Panc1 (cell line): ENCODE results near the gene LLGL2. TPM values are rescaled to one million over a fixed set of nuclear protein-coding genes. Genes with fewer than 3 reads are reported as not detected.

Source experiments
- microRNA-seq: library from miRNA; unstranded; fragments of <30 nt; microRNA quantifications from one replicate; pipeline ENCODE4 v1.1.0, GENCODE V29; 2020; ENCODE audit not compliant: unreplicated experiment
- total RNA-seq: library from RNA; stranded (reverse); gene quantifications from one replicate; pipeline ENCODE4 v1.2.1, GENCODE V29; 2021; ENCODE audit not compliant: unreplicated experiment

LLGL2 gene
- total RNA-seq, 1 experiment from 2014 or later: 201 TPM

Small RNA genes within 50 kb of the gene (microRNA-seq; reads per million reads assigned to microRNA genes)
- gene MIR6785: 1.3 reads per million

Other genes starting within 250 kb of the LLGL2 start
- gene SLC25A19, start 236.3 kb upstream of the LLGL2 start, total RNA-seq: 29.0 TPM
- gene GRB2, start 120.0 kb upstream of the LLGL2 start, total RNA-seq: 148 TPM
- gene TMEM94, start 69.1 kb upstream of the LLGL2 start, total RNA-seq: 129 TPM
- gene CASKIN2, start 10.2 kb upstream of the LLGL2 start, total RNA-seq: 40.0 TPM
- gene TSEN54, start 9.2 kb upstream of the LLGL2 start, total RNA-seq: 78.7 TPM
- gene MYO15B, start 62.1 kb downstream of the LLGL2 start, total RNA-seq: 26.5 TPM
- gene SMIM5, start 107.7 kb downstream of the LLGL2 start, total RNA-seq: 0.10 TPM
- 46.1 TPM for gene RECQL5, start 141.5 kb downstream of the LLGL2 start, total RNA-seq
- gene SAP30BP, start 141.6 kb downstream of the LLGL2 start, total RNA-seq: 138 TPM
- gene ITGB4, start 195.8 kb downstream of the LLGL2 start, total RNA-seq: 100 TPM
- 35.8 TPM for gene GALK1, start 239.5 kb downstream of the LLGL2 start, total RNA-seq